Central memory CD8-positive, alpha-beta T cell (primary cell): Measurements from ENCODE around the gene ZBED4.
A peak's percentile ranks its signal among the peaks of the same experiment; 100 is the strongest.

ENCODE experiments used
- ATAC-seq: fragments of 150-1000 bp; cut with Tn5 transposase; replicated peaks from 2 replicates; pipeline ENCODE4 v1.10.0; 2022; ENCODE audit warnings: mild to moderate bottlenecking, moderate FRiP score, moderate number of reproducible peaks; ENCODE audit not compliant: poor library complexity, severe bottlenecking; ENCODE audit errors: extremely low read depth
- DNase-seq, 2 donors: peaks; one replicate each; pipeline ENCODE4 v3.0.0; 2021; ENCODE audit warnings: low spot score in 2 of 2
- H3K27ac Mint-ChIP-seq: one replicate; pipeline ENCODE4 v1.8.0; 2022; ENCODE audit warnings: low read depth, mild to moderate bottlenecking, moderate library complexity, mixed read lengths
- H3K27me3 Mint-ChIP-seq: one replicate; pipeline ENCODE4 v1.8.0; 2022; ENCODE audit warnings: mixed read lengths
- H3K36me3 Mint-ChIP-seq: one replicate; pipeline ENCODE4 v1.8.0; 2022; ENCODE audit warnings: mild to moderate bottlenecking, moderate library complexity, mixed read lengths; ENCODE audit not compliant: insufficient read depth
- H3K4me1 Mint-ChIP-seq: one replicate; pipeline ENCODE4 v1.8.0; 2022; ENCODE audit warnings: mixed read lengths
- H3K4me3 Mint-ChIP-seq: one replicate; pipeline ENCODE4 v1.8.0; 2022; ENCODE audit warnings: mild to moderate bottlenecking, moderate library complexity, mixed read lengths
- H3K9me3 Mint-ChIP-seq: one replicate; pipeline ENCODE4 v1.8.0; 2022; ENCODE audit warnings: mixed read lengths

Gene ZBED4

GRCh38 chr22:49894322-49895054 lies 40.8 kb downstream of the ZBED4 start:
- Mint-ChIP-seq H3K4me1 (peaks cover 15% of the 10 kb centered on the region), H3K27ac (no peak overlapping the region), H3K36me3 (peaks cover 19% of the 10 kb centered on the region), H3K27me3 (no peaks in the 10 kb centered on the region), H3K9me3 (no peaks in the 10 kb centered on the region), H3K4me3 (no peak overlapping the region)
- ATAC-seq = no peak
- no peak for DNase-seq

GRCh38 chr22:49896201-49896600 lies 42.6 kb downstream of the ZBED4 start:
- Mint-ChIP-seq H3K9me3 (peaks cover 5% of the 10 kb centered on the region), H3K27ac (peak overlapping the region; percentile 35), H3K36me3 (peaks cover 14% of the 10 kb centered on the region), H3K27me3 (no peaks in the 10 kb centered on the region), H3K4me1 (peaks cover 30% of the 10 kb centered on the region), H3K4me3 (no peak overlapping the region)
- no peak for DNase-seq
- ATAC-seq = no peak

GRCh38 chr22:49897015-49897684 lies 43.5 kb downstream of the ZBED4 start:
- DNase-seq (no peak), ATAC-seq (no peak)
- Mint-ChIP-seq H3K27ac (peak overlapping the region; percentile 35), H3K36me3 (peaks cover 20% of the 10 kb centered on the region), H3K4me1 (peaks cover 35% of the 10 kb centered on the region), H3K27me3 (no peaks in the 10 kb centered on the region), H3K4me3 (no peak overlapping the region), H3K9me3 (peaks cover 10% of the 10 kb centered on the region)

GRCh38 chr22:49899530-49899929 lies 45.9 kb downstream of the ZBED4 start:
- H3K4me3 Mint-ChIP-seq = no peak overlapping the region
- peaks cover 16% of the 10 kb centered on the region for H3K36me3 Mint-ChIP-seq
- DNase-seq (no peak), ATAC-seq (no peak)
- H3K9me3 Mint-ChIP-seq = peaks cover 10% of the 10 kb centered on the region
- H3K27ac Mint-ChIP-seq = no peak overlapping the region
- H3K4me1 Mint-ChIP-seq = peaks cover 30% of the 10 kb centered on the region
- H3K27me3 Mint-ChIP-seq = no peaks in the 10 kb centered on the region

GRCh38 chr22:49900441-49901230 lies 47.0 kb downstream of the ZBED4 start:
- H3K9me3 Mint-ChIP-seq = peaks cover 10% of the 10 kb centered on the region
- H3K4me1 Mint-ChIP-seq = peaks cover 27% of the 10 kb centered on the region
- ATAC-seq = no peak
- H3K4me3 Mint-ChIP-seq = no peak overlapping the region
- H3K27me3 Mint-ChIP-seq = no peaks in the 10 kb centered on the region
- H3K27ac Mint-ChIP-seq = peak overlapping the region; percentile 72
- DNase-seq = no peak
- H3K36me3 Mint-ChIP-seq = peaks cover 19% of the 10 kb centered on the region

GRCh38 chr22:49901457-49901856 lies 47.8 kb downstream of the ZBED4 start:
- DNase-seq = no peak
- Mint-ChIP-seq H3K4me3 (no peak overlapping the region), H3K27ac (no peak overlapping the region), H3K27me3 (no peaks in the 10 kb centered on the region), H3K9me3 (peaks cover 10% of the 10 kb centered on the region), H3K36me3 (peaks cover 17% of the 10 kb centered on the region), H3K4me1 (peaks cover 27% of the 10 kb centered on the region)
- ATAC-seq = no peak

- DNase-seq (no peak), ATAC-seq (no peak)
- Mint-ChIP-seq H3K36me3 (peaks cover 20% of the 10 kb centered on the region), H3K27me3 (no peaks in the 10 kb centered on the region), H3K4me1 (peaks cover 31% of the 10 kb centered on the region), H3K4me3 (no peak overlapping the region), H3K9me3 (peaks cover 10% of the 10 kb centered on the region), H3K27ac (no peak overlapping the region)
These were observed 49.8 kb downstream of the ZBED4 start for GRCh38 chr22:49903322-49904039.

- H3K4me3 Mint-ChIP-seq = no peak overlapping the region
- no peak for DNase-seq
- H3K27ac Mint-ChIP-seq = no peak overlapping the region
- peaks cover 31% of the 10 kb centered on the region for H3K4me1 Mint-ChIP-seq
- H3K9me3 Mint-ChIP-seq = peaks cover 10% of the 10 kb centered on the region
- no peaks in the 10 kb centered on the region for H3K27me3 Mint-ChIP-seq
- ATAC-seq = no peak
- peaks cover 18% of the 10 kb centered on the region for H3K36me3 Mint-ChIP-seq
These were observed 50.4 kb downstream of the ZBED4 start for GRCh38 chr22:49904040-49904369.

- Mint-ChIP-seq H3K9me3 (peaks cover 10% of the 10 kb centered on the region), H3K4me1 (peaks cover 22% of the 10 kb centered on the region), H3K27me3 (no peaks in the 10 kb centered on the region), H3K36me3 (peaks cover 17% of the 10 kb centered on the region), H3K27ac (peak overlapping the region; percentile 86), H3K4me3 (no peak overlapping the region)
- ATAC-seq = no peak
- DNase-seq = no peak
These were observed 51.8 kb downstream of the ZBED4 start for GRCh38 chr22:49905465-49905864.

GRCh38 chr22:49906071-49906798 lies 52.6 kb downstream of the ZBED4 start:
- no peak for ATAC-seq
- DNase-seq = no peak
- H3K4me3 Mint-ChIP-seq = no peak overlapping the region
- H3K9me3 Mint-ChIP-seq = peaks cover 4% of the 10 kb centered on the region
- H3K27me3 Mint-ChIP-seq = no peaks in the 10 kb centered on the region
- peaks cover 20% of the 10 kb centered on the region for H3K36me3 Mint-ChIP-seq
- peaks cover 15% of the 10 kb centered on the region for H3K4me1 Mint-ChIP-seq
- H3K27ac Mint-ChIP-seq = peak overlapping the region; percentile 86

- peaks cover 10% of the 10 kb centered on the region for H3K4me1 Mint-ChIP-seq
- no peak for DNase-seq
- H3K9me3 Mint-ChIP-seq = no peaks in the 10 kb centered on the region
- peaks cover 16% of the 10 kb centered on the region for H3K36me3 Mint-ChIP-seq
- H3K27ac Mint-ChIP-seq = peak overlapping the region; percentile 87
- ATAC-seq = no peak
- no peak overlapping the region for H3K4me3 Mint-ChIP-seq
- H3K27me3 Mint-ChIP-seq = no peaks in the 10 kb centered on the region
These were observed 53.2 kb downstream of the ZBED4 start for GRCh38 chr22:49906799-49907290.

- H3K4me1 Mint-ChIP-seq = peaks cover 10% of the 10 kb centered on the region
- H3K4me3 Mint-ChIP-seq = no peak overlapping the region
- DNase-seq = no peak
- H3K9me3 Mint-ChIP-seq = no peaks in the 10 kb centered on the region
- ATAC-seq = no peak
- peaks cover 18% of the 10 kb centered on the region for H3K36me3 Mint-ChIP-seq
- no peaks in the 10 kb centered on the region for H3K27me3 Mint-ChIP-seq
- peak overlapping the region; percentile 87 for H3K27ac Mint-ChIP-seq
These were observed 54.2 kb downstream of the ZBED4 start for GRCh38 chr22:49907807-49908206.
